HG02870 (cell line): ENCODE results near the gene CHP1.
"Not testable (repeated sequence)": the region's sequence is repeated elsewhere in the genome, so short reads cannot be mapped to it uniquely, and the experiment has no call there.

Experiments
- ATAC-seq: cut with Tn5 transposase; IDR thresholded peaks from one replicate; pipeline ENCODE4 v1.9.1; 2021; ENCODE audit warnings: mild to moderate bottlenecking, moderate library complexity; ENCODE audit not compliant: unreplicated experiment

Gene CHP1

DNA sequence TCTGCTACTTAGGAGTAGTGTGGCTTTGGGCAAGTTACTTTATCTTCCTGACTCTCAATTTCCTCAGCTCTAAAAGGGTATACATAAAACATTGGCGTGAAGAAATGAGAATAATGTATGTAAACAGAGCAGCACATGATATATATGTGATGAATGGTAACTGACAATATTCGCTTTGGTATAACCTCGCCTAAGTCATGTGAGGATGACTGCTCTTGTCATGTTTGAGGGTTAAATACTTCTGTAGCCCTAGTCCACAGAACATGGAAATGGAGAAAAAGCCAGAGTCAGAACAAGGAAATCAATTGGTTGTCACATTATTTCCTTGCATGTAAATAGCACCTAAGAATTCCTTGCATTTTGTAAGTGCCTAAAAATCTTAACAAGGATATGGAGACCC lies 25.0 kb downstream of the CHP1 start:
- ATAC-seq: no peak

GRCh38 chr15:41256577-41257038 lies 25.5 kb downstream of the CHP1 start:
- no peak for ATAC-seq

DNA sequence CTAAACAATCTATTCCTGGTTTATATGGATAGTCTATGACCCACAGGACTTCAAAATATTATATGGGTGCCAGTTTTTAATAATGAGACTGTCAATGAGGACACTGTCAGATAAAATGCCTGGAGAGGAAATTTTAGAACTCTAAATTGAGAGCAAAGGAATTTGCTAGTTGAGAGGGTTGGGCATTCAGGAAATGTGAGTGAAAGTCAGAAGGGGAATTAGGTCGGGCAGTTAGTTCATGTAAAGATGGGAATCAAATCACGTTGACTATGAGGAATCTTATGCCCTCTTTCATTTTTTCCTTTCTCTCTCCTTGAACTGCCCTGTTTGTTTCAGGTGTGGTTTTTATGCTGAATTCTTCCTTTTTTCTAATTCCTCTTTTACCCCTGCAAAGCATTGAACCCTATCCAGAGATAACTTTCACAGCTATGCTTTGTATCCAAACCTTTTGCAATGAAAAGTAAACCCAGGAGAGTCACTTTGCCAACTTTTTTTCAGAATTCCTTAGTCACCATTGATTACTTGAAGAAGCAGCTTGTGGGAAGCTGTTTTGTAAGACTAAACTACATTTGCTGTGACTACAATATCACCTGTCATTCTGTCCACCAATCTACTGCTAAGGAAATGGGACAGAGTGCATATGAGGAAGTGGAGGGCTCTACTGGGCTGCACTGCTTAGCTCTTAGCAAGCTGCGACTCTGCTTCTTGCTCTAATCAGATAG lies 27.8 kb downstream of the CHP1 start:
- ATAC-seq: no peak

DNA sequence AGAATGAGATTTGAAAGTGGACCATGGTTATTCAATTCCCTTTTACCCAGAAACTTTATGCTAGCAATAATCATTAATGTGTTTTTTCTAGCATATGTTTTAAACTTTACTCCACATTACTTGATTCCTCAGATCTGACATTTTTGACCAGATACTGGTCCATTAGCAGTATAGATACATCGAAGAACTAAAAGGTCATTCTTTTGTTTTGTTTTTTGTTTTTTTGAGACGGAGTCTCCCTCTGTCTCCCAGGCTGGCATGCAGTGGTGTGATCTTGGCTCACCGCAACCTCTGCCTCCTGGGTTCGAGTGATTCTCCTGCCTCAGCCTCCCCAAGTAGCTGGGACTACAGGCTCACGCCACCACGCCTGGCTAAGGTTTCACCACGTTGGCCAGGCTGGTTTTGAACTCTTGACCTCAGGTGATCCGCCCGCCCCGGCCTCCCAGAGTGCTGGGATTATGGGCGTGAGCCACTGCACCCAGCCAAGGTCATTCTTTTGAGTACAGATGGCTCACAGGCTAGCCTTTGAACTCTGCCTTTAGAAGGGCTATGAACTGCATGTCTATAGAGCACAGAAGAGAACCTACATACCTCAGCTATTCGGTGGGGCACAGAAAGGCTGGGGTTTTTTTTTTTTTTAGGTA lies 28.6 kb downstream of the CHP1 start:
- no peak for ATAC-seq

DNA sequence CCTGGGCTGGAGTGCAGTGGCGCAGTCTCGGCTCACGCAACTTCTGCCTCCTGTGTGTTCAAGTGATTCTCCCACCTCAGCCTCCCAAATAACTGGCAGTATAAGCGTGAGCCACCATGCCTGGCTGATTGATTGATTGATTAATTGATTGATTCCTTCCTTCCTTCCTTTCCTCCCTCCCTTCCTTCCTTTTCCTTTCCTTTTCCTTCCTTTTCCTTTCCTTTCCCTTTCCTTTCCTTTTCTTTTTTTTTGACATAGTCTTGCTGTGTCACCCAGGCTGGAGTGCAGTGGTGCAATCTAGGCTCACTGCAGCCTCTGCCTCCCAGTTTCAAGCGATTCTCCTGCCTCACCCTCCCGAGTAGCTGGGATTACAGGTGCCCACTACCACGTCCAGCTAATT lies 29.9 kb downstream of the CHP1 start:
- not testable (repeated sequence) for ATAC-seq

DNA sequence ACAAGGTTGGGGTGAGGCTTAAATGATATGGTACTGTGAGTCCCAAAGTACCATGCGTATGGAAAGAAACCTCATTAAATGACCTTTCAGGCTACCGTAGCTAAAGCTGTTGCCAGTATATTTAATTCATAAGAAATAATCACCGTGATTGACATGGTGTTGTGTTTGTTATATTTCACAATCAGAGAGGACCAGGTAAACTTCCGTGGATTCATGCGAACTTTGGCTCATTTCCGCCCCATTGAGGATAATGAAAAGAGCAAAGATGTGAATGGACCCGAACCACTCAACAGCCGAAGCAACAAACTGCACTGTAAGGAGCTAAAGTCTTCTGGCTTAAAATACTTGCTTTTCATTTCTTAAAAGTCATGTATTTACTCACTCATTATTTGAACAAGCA lies 31.5 kb downstream of the CHP1 start:
- no peak for ATAC-seq

DNA sequence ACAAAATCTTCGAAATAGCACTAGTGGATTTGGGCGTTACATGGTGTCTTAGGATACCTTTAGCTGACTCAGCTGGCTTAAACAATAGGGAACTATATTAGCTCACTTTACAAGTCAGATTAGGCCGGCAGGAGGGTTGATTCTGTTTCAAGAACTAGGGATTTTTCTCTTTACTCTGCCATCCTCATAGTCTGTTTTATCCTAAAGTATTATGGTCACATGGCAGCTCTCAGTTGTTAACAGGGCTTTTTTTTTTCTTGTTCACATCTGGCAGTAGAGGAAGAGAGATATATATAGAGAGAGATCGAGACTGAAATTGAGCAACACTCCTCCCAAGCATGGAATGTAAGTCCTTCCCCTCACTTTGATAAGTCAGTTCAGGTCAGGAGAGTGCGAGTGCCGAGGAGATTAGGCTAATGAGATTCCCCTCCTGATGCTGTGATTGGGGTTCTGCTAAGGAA lies 32.9 kb downstream of the CHP1 start:
- no peak for ATAC-seq

DNA sequence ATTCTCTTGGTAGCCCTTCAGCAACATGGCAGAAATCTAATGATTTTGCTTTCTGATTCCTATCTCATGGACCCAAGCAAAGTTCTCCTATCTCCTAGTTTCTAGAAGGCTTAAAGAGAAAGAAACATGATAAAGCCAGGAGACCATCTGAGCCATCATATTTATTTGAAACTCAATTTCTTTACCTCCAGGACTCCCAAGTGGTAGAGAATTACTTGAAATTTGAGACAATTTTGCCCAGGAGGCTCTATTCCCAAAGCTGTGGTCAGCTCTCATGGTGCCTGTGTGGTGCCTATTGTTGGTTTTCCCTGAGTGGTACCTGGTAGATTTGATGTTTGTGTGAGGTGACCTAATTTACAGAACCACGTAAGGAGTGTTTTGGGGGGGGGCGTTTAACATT lies 38.8 kb downstream of the CHP1 start:
- ATAC-seq: no peak

DNA sequence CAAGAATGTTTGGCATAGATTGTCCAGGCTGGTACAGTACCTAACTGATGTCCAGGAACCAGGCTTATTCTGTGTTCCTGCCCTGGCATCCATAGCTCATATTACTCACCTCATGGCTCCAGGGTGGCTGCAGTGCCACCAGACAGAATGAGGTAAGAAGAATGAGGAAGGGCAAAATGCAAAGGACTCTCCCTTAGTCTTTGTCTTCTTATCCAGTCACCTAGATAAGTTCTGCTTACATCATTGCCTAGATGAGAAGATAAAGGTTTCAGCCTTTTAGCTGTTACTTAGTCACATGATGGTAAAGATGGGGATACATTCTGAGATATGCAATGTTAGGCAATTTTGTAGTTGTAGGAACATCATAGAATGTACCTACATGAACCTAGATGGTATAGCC lies 45.8 kb downstream of the CHP1 start:
- no peak for ATAC-seq

GRCh38 chr15:41278319-41278718 lies 47.3 kb downstream of the CHP1 start:
- no peak for ATAC-seq

DNA sequence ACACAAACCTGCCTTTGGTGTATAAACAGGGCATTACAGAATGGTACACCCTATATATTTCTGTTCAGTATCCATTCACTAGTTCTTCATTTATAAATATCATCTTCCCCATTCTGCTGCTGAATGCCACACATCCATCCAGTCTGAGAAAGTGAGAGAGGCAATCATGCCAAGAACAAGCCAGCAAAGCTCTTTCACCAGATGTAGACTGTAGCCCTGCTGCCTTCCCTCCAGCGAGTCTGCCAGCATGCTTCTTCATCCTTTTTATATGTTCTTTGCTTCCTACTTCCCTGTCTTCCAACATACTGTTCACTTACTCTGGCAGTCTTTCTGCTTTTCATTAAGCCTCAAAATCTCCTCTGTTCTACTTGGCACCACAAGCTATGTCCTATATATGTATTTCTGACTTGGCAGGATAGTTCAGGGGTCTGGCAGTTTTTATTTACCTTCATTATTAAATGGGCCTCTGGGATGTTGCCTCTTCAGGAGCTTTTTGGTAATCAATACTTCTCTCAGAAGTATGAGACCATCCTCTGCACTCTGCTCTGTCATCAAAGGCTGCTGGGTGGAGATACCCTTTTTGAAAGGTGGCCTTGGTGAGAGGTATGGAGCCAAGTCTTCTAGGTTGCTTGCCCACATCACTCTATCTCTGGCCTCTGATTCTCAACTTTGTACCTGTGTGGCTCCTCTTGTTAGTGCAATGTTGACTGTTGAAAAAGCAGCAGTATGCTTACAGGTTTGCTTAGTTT lies 48.6 kb downstream of the CHP1 start:
- no peak for ATAC-seq

DNA sequence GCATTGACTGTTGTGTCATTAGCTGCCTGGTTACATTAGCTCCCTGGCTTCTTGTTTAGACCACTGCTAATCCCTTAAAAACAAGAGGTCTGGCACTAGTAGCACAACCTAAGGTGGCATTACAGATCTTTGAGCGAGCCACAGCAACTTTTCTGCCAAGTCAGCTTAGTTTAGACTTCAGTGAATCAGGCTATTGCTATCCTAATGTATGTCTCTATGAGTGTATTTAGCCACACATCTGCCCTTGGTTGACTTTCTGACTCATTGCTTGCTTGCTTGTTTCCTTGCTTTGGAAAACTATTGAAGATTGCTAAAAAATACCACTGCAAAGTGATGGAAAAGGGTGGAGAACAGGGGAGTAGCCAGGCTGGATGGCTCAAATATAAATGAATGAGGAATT lies 50.2 kb downstream of the CHP1 start:
- no peak for ATAC-seq

DNA sequence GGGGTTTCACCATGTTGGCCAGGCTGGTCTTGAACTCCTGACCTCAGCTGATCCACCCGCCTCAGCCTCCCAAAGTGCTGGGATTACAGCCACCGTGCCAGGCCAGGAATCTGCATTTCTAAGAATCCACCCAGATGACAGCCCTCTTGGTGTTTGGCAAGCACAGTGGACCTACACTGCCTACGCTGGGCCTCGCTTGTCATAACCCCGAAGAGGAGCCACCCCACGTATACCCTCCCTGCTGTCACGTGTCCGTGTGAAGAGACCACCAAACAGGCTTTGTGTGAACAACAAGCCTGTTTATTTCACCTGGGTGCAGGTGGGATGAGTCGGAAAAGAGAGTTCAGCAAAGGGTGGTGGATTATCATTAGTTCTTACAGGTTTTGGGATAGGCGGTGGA lies 51.4 kb downstream of the CHP1 start:
- not testable (repeated sequence) for ATAC-seq

GRCh38 chr15:41282980-41283652 lies 52.0 kb downstream of the CHP1 start:
- not testable (repeated sequence) for ATAC-seq

DNA sequence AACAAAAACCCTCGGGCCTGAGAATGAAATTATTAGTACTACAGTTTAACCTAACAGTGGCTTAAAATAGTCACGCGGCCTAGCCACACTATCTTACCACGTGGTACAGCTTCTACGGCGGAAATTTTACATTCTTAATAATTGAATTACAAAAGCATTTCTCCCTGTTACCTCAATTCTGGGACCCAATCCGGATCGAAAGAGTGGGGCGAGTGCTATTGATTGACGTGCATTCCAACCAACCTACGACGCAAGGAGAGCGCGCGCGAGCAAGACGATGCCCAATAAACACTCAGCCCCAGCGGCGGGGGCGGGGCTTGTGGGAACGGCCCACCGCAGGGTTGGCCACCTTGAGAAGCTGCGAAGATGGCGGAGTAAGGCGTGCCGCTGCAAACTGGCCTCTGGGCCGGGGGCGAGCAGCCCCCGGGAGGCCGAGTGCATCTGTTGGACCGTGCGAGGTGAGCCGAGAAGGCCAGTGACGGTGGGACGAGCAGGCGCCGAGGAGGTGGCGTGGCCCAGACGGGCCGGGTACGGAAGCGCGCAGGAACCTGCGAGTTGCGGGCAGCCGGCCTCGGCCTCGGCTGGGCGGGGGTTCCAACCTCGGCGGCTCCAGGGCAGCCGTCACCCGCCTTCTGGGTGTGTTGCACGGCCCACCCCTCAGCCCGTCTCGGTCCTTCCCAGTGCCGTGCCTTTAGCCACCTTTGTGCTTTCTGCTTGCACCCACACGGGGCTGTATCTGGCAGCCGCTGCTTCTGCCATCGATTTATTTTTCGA lies 52.8 kb downstream of the CHP1 start:
- peak; percentile 91 for ATAC-seq

DNA sequence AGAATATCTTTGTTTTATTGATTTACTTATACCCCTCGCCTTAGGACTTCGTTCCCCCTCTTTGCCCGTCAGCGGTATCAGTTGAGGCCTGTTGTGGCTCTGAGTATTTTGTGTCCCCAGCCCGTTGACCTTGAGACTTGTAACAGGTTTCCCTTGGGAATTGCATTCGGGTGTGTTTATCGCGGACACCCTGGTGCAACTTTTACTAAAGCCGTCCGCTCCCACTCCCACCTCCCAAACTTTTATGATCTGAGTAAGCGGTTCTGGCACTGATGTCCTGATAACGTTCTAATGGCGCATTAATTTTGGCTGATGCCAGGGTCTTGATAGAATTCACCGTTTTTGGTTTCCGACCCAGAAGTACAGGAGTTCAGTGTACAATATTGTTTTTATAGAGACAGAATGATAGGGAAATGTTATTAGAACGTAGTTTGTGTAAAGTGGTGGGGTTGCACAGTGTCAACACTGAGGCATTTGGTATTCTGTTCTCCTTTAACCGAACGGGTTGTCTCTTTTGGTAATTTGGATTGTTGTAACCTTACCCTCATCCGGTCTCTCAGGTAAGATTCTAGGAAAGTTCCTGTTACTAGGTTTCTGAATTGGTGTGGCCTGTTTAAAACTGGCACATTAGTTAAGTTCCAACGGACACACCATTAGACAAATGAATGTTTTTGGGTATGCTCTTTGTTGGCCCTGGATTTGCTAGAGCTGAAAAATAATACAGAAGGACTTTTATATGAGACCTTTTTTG lies 53.5 kb downstream of the CHP1 start:
- ATAC-seq: no peak

DNA sequence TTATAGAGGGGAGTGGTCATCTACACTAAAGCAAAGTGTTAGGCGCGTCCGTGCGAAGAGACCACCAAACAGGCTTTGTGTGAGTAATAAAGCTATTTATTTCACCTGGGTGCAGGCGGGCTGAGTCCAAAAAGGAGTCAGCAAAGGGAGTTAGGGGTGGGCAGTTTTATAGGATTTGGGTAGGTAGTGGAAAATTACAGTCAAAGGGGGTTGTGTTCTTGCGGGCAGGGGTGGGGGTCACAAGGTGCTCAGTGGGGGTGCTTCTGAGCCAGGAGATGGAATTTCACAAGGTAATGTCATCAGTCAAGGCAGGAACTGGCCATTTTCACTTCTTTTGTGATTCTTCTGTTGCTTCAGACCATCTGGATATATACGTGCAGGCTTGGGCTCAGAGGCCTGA lies 54.2 kb downstream of the CHP1 start:
- no peak for ATAC-seq

DNA sequence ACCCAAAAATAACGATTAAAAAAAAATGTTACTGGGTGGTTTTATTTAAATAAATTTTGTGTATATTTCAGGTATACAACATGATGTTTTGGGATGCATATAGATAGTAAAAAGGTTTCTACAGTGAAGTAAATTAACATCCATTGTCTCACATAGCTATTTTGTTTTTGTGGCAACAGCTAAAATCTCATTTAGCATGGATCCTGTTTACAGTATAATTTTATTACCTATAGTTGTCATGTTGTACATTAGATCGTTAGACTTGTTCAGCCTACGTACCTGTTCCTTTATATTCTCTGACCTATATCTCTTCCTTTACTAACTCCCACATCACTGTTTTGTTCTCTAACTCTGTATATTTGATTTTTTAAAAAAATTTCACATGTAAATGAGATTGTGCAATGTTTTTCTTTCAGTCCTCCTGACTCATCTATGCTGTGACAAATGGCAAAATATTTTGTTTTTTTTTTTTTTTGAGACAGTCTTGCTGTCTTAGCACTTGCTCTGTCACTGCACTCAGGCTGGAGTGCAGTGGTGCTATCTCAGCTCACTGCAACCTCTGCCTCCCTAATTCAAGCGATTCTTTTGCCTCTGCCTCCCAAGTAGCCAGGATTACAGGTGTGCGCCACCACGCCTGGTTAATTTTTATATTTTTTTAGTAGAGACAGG lies 55.7 kb downstream of the CHP1 start:
- ATAC-seq: no peak

GRCh38 chr15:41288464-41288863 lies 57.4 kb downstream of the CHP1 start:
- ATAC-seq: no peak
